HCT116 (cell line): ENCODE measurements around the gene TARS2. TPM values are rescaled to one million over a fixed set of nuclear protein-coding genes. Genes with fewer than 3 reads are reported as not detected.

Source experiments
- ATAC-seq: fragments of 200-7000 bp; cut with Tn5 transposase; 2 replicates; pipeline ENCODE4 v1.9.1; 2020; ENCODE audit warnings: mild to moderate bottlenecking, moderate library complexity
- BruUV-seq: library from RNA; stranded (reverse); fragments of 400-500 nt; replicated peaks from 2 replicates; lab custom pipeline; 2021; lab: Mats Ljungman, UMichigan
- CTCF ChIA-PET: fragments of 300-600 bp; sonication (Branson Sonifier 250); formaldehyde crosslinking; loops from one replicate; lab custom pipeline; 2021; ENCODE audit warnings: antibody characterized with exemption; lab: Charles Lee
- POLR2A ChIA-PET: fragments of 300-600, 350-600 bp; sonication (Branson Sonifier 250); formaldehyde crosslinking; loops from one replicate; lab custom pipeline; 2021; ENCODE audit warnings: antibody characterized with exemption; lab: Charles Lee
- RAD21 ChIA-PET, 2 experiments: fragments of 300-600 bp; sonication (Branson Sonifier 250); formaldehyde crosslinking; loops; one replicate each; lab custom pipeline; 2023; ENCODE audit warnings: low total read pairs in 2 of 2; ENCODE audit not compliant: uncharacterized antibody in 2 of 2, unreplicated experiment in 2 of 2, low non-redundant PET in 1 of 2; lab: Charles Lee
- DNase-seq: peaks from one replicate; pipeline ENCODE4 v3.0.0-alpha.2; 2010; ENCODE audit warnings: low read depth, low spot score
- H2AFZ ChIP-seq: fragments of 200-600 bp; shearing (Covaris generic), sonication (generic); 2 replicates; pipeline ENCODE4 v1.6.1; 2017; ENCODE audit warnings: low read depth, mixed run types, mixed read lengths, antibody characterized with exemption, low read length; ENCODE audit not compliant: poor library complexity, severe bottlenecking
- H3K27ac ChIP-seq: 2 replicates; pipeline ENCODE4 v1.5.1; 2012; ENCODE audit warnings: low read depth, low read length
- H3K27me3 ChIP-seq: fragments of 200-600 bp; sonication (generic); 2 replicates; pipeline ENCODE4 v1.6.1; 2016; ENCODE audit warnings: mixed run types, low read length, mixed read lengths; ENCODE audit not compliant: insufficient read depth
- H3K36me3 ChIP-seq, 2 experiments: fragments of 200-500 bp in 1 of 2; fragments of 200-600 bp in 1 of 2; sonication (Bioruptor generic) in 1 of 2; sonication (generic) in 1 of 2; 2 replicates each; pipeline versions ENCODE4 v1.5.1 to v1.6.1; 2014 to 2016; ENCODE audit warnings: low read length in 2 of 2, inconsistent platforms in 1 of 2, mixed read lengths in 1 of 2, mixed run types in 1 of 2; ENCODE audit not compliant: insufficient read depth in 2 of 2, control insufficient read depth in 1 of 2
- H3K4me1 ChIP-seq, 2 experiments: fragments of 200-600 bp in 1 of 2; sonication (generic) in 1 of 2; 2 replicates each; pipeline versions ENCODE4 v1.5.1 to v1.6.1; 2012 to 2017; ENCODE audit warnings: low read length in 2 of 2, inconsistent platforms in 1 of 2, mild to moderate bottlenecking in 1 of 2, mixed read lengths in 1 of 2, mixed run types in 1 of 2, moderate library complexity in 1 of 2; ENCODE audit not compliant: insufficient read depth in 2 of 2, control insufficient read depth in 1 of 2
- H3K4me2 ChIP-seq: fragments of 200-600 bp; sonication (generic); 2 replicates; pipeline ENCODE4 v1.6.1; 2017; ENCODE audit warnings: mixed run types, low read length, mixed read lengths
- H3K4me3 ChIP-seq, 2 experiments: fragments of 200-600 bp in 1 of 2; sonication (generic) in 1 of 2; replicated peaks in 1 of 2; 2 replicates each; pipeline ENCODE4 v1.5.1; 2011 to 2016; ENCODE audit warnings: low read length in 2 of 2, control low read depth in 1 of 2, low read depth in 1 of 2, mild to moderate bottlenecking in 1 of 2, mixed read lengths in 1 of 2, mixed run types in 1 of 2
- H3K79me2 ChIP-seq: fragments of 200-600 bp; sonication (generic); 2 replicates; pipeline ENCODE4 v1.6.1; 2017; ENCODE audit warnings: mild to moderate bottlenecking, mixed run types, low read length, moderate library complexity, mixed read lengths; ENCODE audit not compliant: insufficient read depth
- H3K9ac ChIP-seq: fragments of 200-600 bp; sonication (generic); 2 replicates; pipeline ENCODE4 v1.6.1; 2016; ENCODE audit warnings: low read length, mixed read lengths
- H3K9me2 ChIP-seq: fragments of 200-600 bp; sonication (generic), shearing (Covaris generic); 2 replicates; pipeline ENCODE4 v1.6.1; 2017; ENCODE audit warnings: mixed run types, mild to moderate bottlenecking, moderate library complexity; ENCODE audit not compliant: insufficient read depth
- H3K9me3 ChIP-seq, 2 experiments: fragments of 200-500 bp in 1 of 2; fragments of 200-600 bp in 1 of 2; sonication (Bioruptor generic) in 1 of 2; sonication (generic) in 1 of 2; 2 replicates each; pipeline ENCODE4 v1.6.1; 2014 to 2017; ENCODE audit warnings: low read length in 2 of 2, mixed read lengths in 2 of 2, inconsistent platforms in 1 of 2, low read depth in 1 of 2, mild to moderate bottlenecking in 1 of 2, mixed run types in 1 of 2, moderate library complexity in 1 of 2; ENCODE audit not compliant: control insufficient read depth in 1 of 2, insufficient read depth in 1 of 2
- H4K20me1 ChIP-seq: fragments of 200-600 bp; sonication (generic), shearing (Covaris generic); 2 replicates; pipeline ENCODE4 v1.6.1; 2017; ENCODE audit warnings: mixed run types, mild to moderate bottlenecking, moderate library complexity; ENCODE audit not compliant: insufficient read depth
- ATF3 ChIP-seq: IDR thresholded peaks from 2 replicates; pipeline ENCODE4 v1.6.1; 2012
- CBX3 ChIP-seq: IDR thresholded peaks from 2 replicates; pipeline ENCODE4 v1.6.1; 2012; ENCODE audit warnings: low read depth
- CEBPB ChIP-seq: IDR thresholded peaks from 2 replicates; pipeline ENCODE4 v1.6.1; 2012; ENCODE audit warnings: low read depth
- CTCF ChIP-seq, 3 experiments: fragments of 200-600 bp in 1 of 3; sonication (generic) in 1 of 3; IDR thresholded peaks in 2 of 3; conservative IDR thresholded peaks in 1 of 3; 2 replicates each; pipeline ENCODE4 v1.5.1; 2012 to 2017; ENCODE audit warnings: low read depth in 2 of 3, low read length in 2 of 3, antibody characterized with exemption in 1 of 3, borderline replicate concordance in 1 of 3, control low read depth in 1 of 3, mild to moderate bottlenecking in 1 of 3, mixed read lengths in 1 of 3, mixed run types in 1 of 3, moderate library complexity in 1 of 3; ENCODE audit not compliant: insufficient read depth in 1 of 3
- EGR1 ChIP-seq: IDR thresholded peaks from 2 replicates; pipeline ENCODE4 v1.6.1; 2012; ENCODE audit warnings: low read depth
- ELF1 ChIP-seq: IDR thresholded peaks from 2 replicates; pipeline ENCODE4 v1.6.1; 2012; ENCODE audit warnings: low read depth, borderline replicate concordance
- EZH2 ChIP-seq: fragments of 200-600 bp; sonication (generic); IDR thresholded peaks from 2 replicates; pipeline ENCODE4 v1.6.1; 2017; ENCODE audit warnings: antibody characterized with exemption, mixed run types
- JUND ChIP-seq: IDR thresholded peaks from 2 replicates; pipeline ENCODE4 v1.6.1; 2012
- MAX ChIP-seq: IDR thresholded peaks from 2 replicates; pipeline ENCODE4 v1.6.1; 2012
- RAD21 ChIP-seq: IDR thresholded peaks from 2 replicates; pipeline ENCODE4 v1.6.1; 2012; ENCODE audit warnings: low read depth, mild to moderate bottlenecking
- SIN3A ChIP-seq: IDR thresholded peaks from 2 replicates; pipeline ENCODE4 v1.6.1; 2012; ENCODE audit warnings: low read depth
- SP1 ChIP-seq: IDR thresholded peaks from 2 replicates; pipeline ENCODE4 v1.6.1; 2012; ENCODE audit warnings: low read depth
- SRF ChIP-seq: IDR thresholded peaks from 2 replicates; pipeline ENCODE4 v1.6.1; 2012; ENCODE audit warnings: low read depth
- TCF7L2 ChIP-seq: IDR thresholded peaks from 2 replicates; pipeline ENCODE4 v1.7.0; 2011; ENCODE audit warnings: borderline replicate concordance, inconsistent platforms; ENCODE audit not compliant: insufficient read depth, insufficient read length; ENCODE audit errors: extremely low read depth
- ZFX ChIP-seq: fragments of 450-650 bp; IDR thresholded peaks from 2 replicates; pipeline ENCODE4 v1.6.1; 2017
- ZNF274 ChIP-seq: fragments of 200-500 bp; sonication (Bioruptor generic); IDR thresholded peaks from 2 replicates; pipeline ENCODE4 v1.6.1; 2014; ENCODE audit warnings: mild to moderate bottlenecking, low read depth, low read length, inconsistent platforms
- intact Hi-C: fragments of 100-400 bp; cut with micrococcal nuclease; formaldehyde crosslinking; loops from 2 replicates; pipeline ENCODE4 v1.10.0; 2022
- total RNA-seq: library from RNA; stranded (reverse); gene quantifications from one replicate; pipeline ENCODE4 v1.2.1, GENCODE V29; 2021; ENCODE audit not compliant: unreplicated experiment

The TARS2 gene
- total RNA-seq, 1 experiment from 2014 or later: 23.2 TPM

- no peaks in the 10 kb centered on the region for H3K9me3 ChIP-seq
- no peaks in the 10 kb centered on the region for H3K79me2 ChIP-seq
- intact Hi-C loops: no loop called here
- RAD21 ChIA-PET: no interaction called here
- no peak for TF ChIP-seq CTCF (IDR thresholded peaks at IDR 0.05 in 2 of 3, conservative IDR thresholded peaks at IDR 0.05 in 1 of 3; ENCODE audit: borderline replicate concordance in 1 of 3, insufficient read depth in 1 of 3, low read depth in 2 of 3, low read length in 2 of 3)
- no peak for TF ChIP-seq CEBPB
- no peak for TF ChIP-seq EGR1
- TF ChIP-seq SP1: no peak
- no peak for TF ChIP-seq EZH2
- no peak for TF ChIP-seq SIN3A
- TF ChIP-seq MAX: no peak
- no peak for TF ChIP-seq RAD21
- no peak for TF ChIP-seq CBX3
- no peak for TF ChIP-seq ELF1
- TF ChIP-seq ZFX: no peak
- TF ChIP-seq ATF3: no peak
- TF ChIP-seq SRF: no peak
- no peak for TF ChIP-seq ZNF274
- TF ChIP-seq JUND: no peak
- no peak for TF ChIP-seq TCF7L2
- H4K20me1 ChIP-seq: no peaks in the 10 kb centered on the region
- H3K36me3 ChIP-seq: no peaks in the 10 kb centered on the region
- H3K4me3 ChIP-seq: no peak overlapping the region
- H3K4me2 ChIP-seq: no peak overlapping the region
- H3K9me2 ChIP-seq: no peaks in the 10 kb centered on the region
- CTCF ChIA-PET: no interaction called here
- H2AFZ ChIP-seq: no peak overlapping the region
- POLR2A ChIA-PET: no interaction called here
- no TSS peak for BruUV-seq
- ATAC-seq (no peak), DNase-seq (no peak)
- H3K27me3 ChIP-seq: 0 out of 2 replicates have a peak, but pooled peaks cover 2% of the 10 kb centered on the region
- no peak overlapping the region for H3K27ac ChIP-seq
- no peaks in the 10 kb centered on the region for H3K4me1 ChIP-seq
- H3K9ac ChIP-seq: no peak overlapping the region
Measured at GRCh38 chr1:150479370-150479769, 7.8 kb upstream of the TARS2 start.
